ENCODE results near the gene POLR2E.

DNA sequence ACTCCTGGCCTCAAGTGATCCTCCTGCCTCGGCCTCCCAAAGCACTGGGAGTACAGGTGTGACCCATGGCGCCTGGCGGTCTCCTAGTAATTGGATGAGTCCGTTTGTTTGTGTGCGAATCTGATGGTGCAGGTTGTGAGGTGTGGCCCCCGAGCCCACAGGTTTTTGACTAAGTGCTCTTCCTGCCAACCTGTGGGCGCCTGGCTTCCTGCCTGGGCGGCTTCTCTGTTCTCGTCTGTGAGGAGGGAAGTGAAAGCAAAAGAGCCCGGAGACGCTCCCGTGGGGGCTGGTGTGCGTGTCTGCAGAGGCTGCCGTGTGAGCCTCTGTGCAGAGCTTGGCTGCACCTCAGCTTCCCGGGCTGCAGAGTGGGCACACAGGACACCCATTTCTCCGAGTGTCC is 18.2 kb downstream of the POLR2E start:
- TF ChIP-seq, protein P1, sequence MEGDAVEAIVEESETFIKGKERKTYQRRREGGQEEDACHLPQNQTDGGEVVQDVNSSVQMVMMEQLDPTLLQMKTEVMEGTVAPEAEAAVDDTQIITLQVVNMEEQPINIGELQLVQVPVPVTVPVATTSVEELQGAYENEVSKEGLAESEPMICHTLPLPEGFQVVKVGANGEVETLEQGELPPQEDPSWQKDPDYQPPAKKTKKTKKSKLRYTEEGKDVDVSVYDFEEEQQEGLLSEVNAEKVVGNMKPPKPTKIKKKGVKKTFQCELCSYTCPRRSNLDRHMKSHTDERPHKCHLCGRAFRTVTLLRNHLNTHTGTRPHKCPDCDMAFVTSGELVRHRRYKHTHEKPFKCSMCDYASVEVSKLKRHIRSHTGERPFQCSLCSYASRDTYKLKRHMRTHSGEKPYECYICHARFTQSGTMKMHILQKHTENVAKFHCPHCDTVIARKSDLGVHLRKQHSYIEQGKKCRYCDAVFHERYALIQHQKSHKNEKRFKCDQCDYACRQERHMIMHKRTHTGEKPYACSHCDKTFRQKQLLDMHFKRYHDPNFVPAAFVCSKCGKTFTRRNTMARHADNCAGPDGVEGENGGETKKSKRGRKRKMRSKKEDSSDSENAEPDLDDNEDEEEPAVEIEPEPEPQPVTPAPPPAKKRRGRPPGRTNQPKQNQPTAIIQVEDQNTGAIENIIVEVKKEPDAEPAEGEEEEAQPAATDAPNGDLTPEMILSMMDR (IDR thresholded peaks at IDR 0.05): no peak
- no peak for TF ChIP-seq ZFX (IDR thresholded peaks at IDR 0.05; ENCODE audit: borderline replicate concordance)

Measured in 22Rv1 (cell line).